Measurements from ENCODE around the gene GDF15.

GRCh38 chr19:18339723-18340122 is 46.2 kb upstream of the GDF15 start:
- TF ChIP-seq CTCF (conservative IDR thresholded peaks at IDR 0.05) (no peak), ZFX (IDR thresholded peaks at IDR 0.05) (no peak)
